SK-N-SH (cell line): ENCODE measurements around the gene PLEKHG1. TPM values are rescaled to one million over a fixed set of nuclear protein-coding genes. Genes with fewer than 3 reads are reported as not detected.

Source experiments
- CTCF ChIA-PET: fragments of 300-600, 350-600 bp; formaldehyde crosslinking; extraction: SDS; loops from one replicate; lab custom pipeline; 2021; lab: Yijun Ruan, JAX
- POLR2A ChIA-PET: fragments of 350-600 bp; sonication (Branson Sonifier 250); formaldehyde crosslinking; extraction: SDS; loops from one replicate; lab custom pipeline; 2020; ENCODE audit warnings: antibody characterized with exemption, inconsistent platforms; lab: Yijun Ruan, JAX
- DNase-seq: peaks from one replicate; pipeline ENCODE4 v3.0.0; 2012
- H2AFZ ChIP-seq: fragments of 200-600 bp; sonication (generic); 2 replicates; pipeline ENCODE4 v1.8.1; 2016; ENCODE audit warnings: antibody characterized with exemption, mild to moderate bottlenecking, low read depth
- H3F3A ChIP-seq: fragments of 200-600 bp; sonication (generic); replicated peaks from 2 replicates; pipeline ENCODE3; 2016; ENCODE audit warnings: antibody characterized with exemption, mild to moderate bottlenecking; ENCODE audit not compliant: insufficient read depth
- H3K27ac ChIP-seq, 2 experiments: fragments of 200-500 bp in 1 of 2; fragments of 200-600 bp in 1 of 2; sonication (Bioruptor generic) in 1 of 2; sonication (generic), shearing (Covaris generic) in 1 of 2; 2 replicates each; pipeline versions ENCODE4 v1.5.1 to v1.6.1; 2014 to 2016; ENCODE audit warnings: low read depth in 2 of 2, inconsistent platforms in 1 of 2, low read length in 1 of 2, mild to moderate bottlenecking in 1 of 2, mixed read lengths in 1 of 2
- H3K27me3 ChIP-seq: fragments of 200-600 bp; sonication (generic), shearing (Covaris generic); 2 replicates; pipeline ENCODE4 v1.6.1; 2016; ENCODE audit warnings: mixed run types; ENCODE audit not compliant: insufficient read depth
- H3K36me3 ChIP-seq, 2 experiments: fragments of 200-500 bp in 1 of 2; fragments of 200-600 bp in 1 of 2; sonication (Bioruptor generic) in 1 of 2; sonication (generic) in 1 of 2; replicated peaks in 1 of 2; 2 replicates each; pipeline versions ENCODE3 to v1.5.1; 2014 to 2016; ENCODE audit warnings: low read length in 1 of 2, mild to moderate bottlenecking in 1 of 2; ENCODE audit not compliant: insufficient read depth in 2 of 2, control insufficient read depth in 1 of 2
- H3K4me1 ChIP-seq, 2 experiments: fragments of 200-500 bp in 1 of 2; fragments of 200-600 bp in 1 of 2; sonication (Bioruptor generic) in 1 of 2; sonication (generic), shearing (Covaris generic) in 1 of 2; 2 replicates each; pipeline versions ENCODE4 v1.5.1 to v1.6.1; 2014 to 2016; ENCODE audit warnings: low read depth in 1 of 2, low read length in 1 of 2, mixed run types in 1 of 2; ENCODE audit not compliant: insufficient read depth in 2 of 2, control insufficient read depth in 1 of 2
- H3K4me2 ChIP-seq: fragments of 200-600 bp; sonication (generic), shearing (Covaris generic); 2 replicates; pipeline ENCODE4 v1.6.1; 2017; ENCODE audit warnings: mixed run types
- H3K4me3 ChIP-seq, 2 experiments: fragments of 200-500 bp in 1 of 2; fragments of 200-600 bp in 1 of 2; sonication (Bioruptor generic) in 1 of 2; sonication (generic), shearing (Covaris generic) in 1 of 2; 2 replicates each; pipeline versions ENCODE4 v1.5.1 to v1.8.1; 2014 to 2016; ENCODE audit warnings: low read depth in 2 of 2, inconsistent platforms in 1 of 2, low read length in 1 of 2, mild to moderate bottlenecking in 1 of 2, mixed read lengths in 1 of 2, moderate library complexity in 1 of 2
- H3K79me2 ChIP-seq: fragments of 200-600 bp; sonication (generic); 2 replicates; pipeline ENCODE4 v1.8.1; 2017; ENCODE audit warnings: mild to moderate bottlenecking; ENCODE audit not compliant: insufficient read depth
- H3K9ac ChIP-seq: fragments of 200-600 bp; sonication (generic); 2 replicates; pipeline ENCODE4 v1.6.1; 2017; ENCODE audit warnings: mixed run types
- H3K9me2 ChIP-seq: fragments of 200-600 bp; sonication (generic); 2 replicates; pipeline ENCODE4 v1.6.1; 2017; ENCODE audit warnings: mixed run types
- H3K9me3 ChIP-seq: fragments of 200-600 bp; sonication (generic); 2 replicates; pipeline ENCODE4 v1.6.1; 2017; ENCODE audit warnings: mixed run types, mild to moderate bottlenecking, moderate library complexity
- H4K20me1 ChIP-seq: fragments of 200-600 bp; sonication (generic); 2 replicates; pipeline ENCODE4 v1.6.1; 2017; ENCODE audit warnings: mild to moderate bottlenecking, mixed run types; ENCODE audit not compliant: insufficient read depth
- CHD2 ChIP-seq: fragments of 150-350 bp; IDR thresholded peaks from 2 replicates; pipeline ENCODE4 v1.6.1; 2018; ENCODE audit warnings: low read length; ENCODE audit not compliant: partially characterized antibody
- EP300 ChIP-seq, 2 experiments: IDR thresholded peaks; 2 replicates each; pipeline versions ENCODE4 v1.4.0 to v1.6.1; 2012; ENCODE audit warnings: borderline replicate concordance in 1 of 2, low read depth in 1 of 2, low read length in 1 of 2
- FOSL2 ChIP-seq: IDR thresholded peaks from 2 replicates; pipeline ENCODE4 v1.4.0; 2012; ENCODE audit warnings: low read depth, mild to moderate bottlenecking, moderate library complexity, borderline replicate concordance
- FOXJ3 ChIP-seq: sonication (generic); formaldehyde crosslinking; IDR thresholded peaks from 2 replicates; pipeline ENCODE4 v1.5.1; 2020; ENCODE audit warnings: mild to moderate bottlenecking, missing genetic modification reagents
- GATA2 ChIP-seq: sonication (generic); formaldehyde crosslinking; IDR thresholded peaks from 2 replicates; pipeline ENCODE4 v1.5.0; 2020; ENCODE audit warnings: mild to moderate bottlenecking, missing genetic modification reagents
- JUND ChIP-seq: IDR thresholded peaks from 2 replicates; pipeline ENCODE4 v1.4.0; 2012
- MAX ChIP-seq: IDR thresholded peaks from 2 replicates; pipeline ENCODE4 v1.4.0; 2012; ENCODE audit warnings: low read depth
- MEF2A ChIP-seq: IDR thresholded peaks from 2 replicates; pipeline ENCODE4 v1.4.0; 2012; ENCODE audit warnings: low read depth, borderline replicate concordance
- MXI1 ChIP-seq: IDR thresholded peaks from 2 replicates; pipeline ENCODE4 v1.6.1; 2012; ENCODE audit warnings: mild to moderate bottlenecking, low read depth, low read length, improper control_type of control experiment
- NRF1 ChIP-seq: IDR thresholded peaks from 2 replicates; pipeline ENCODE4 v1.6.1; 2012; ENCODE audit warnings: low read depth, mild to moderate bottlenecking, low read length
- PBX3 ChIP-seq: IDR thresholded peaks from 2 replicates; pipeline ENCODE4; 2012
- POLR2AphosphoS5 ChIP-seq: IDR thresholded peaks from 2 replicates; pipeline ENCODE4 v1.6.1; 2012; ENCODE audit warnings: low read depth, low read length
- RAD21 ChIP-seq: IDR thresholded peaks from 2 replicates; pipeline ENCODE4 v1.6.1; 2012; ENCODE audit warnings: mild to moderate bottlenecking, low read length
- RCOR1 ChIP-seq: fragments of 150-350 bp; IDR thresholded peaks from 2 replicates; pipeline ENCODE4 v1.6.1; 2017; ENCODE audit warnings: antibody characterized with exemption, low read length
- REST ChIP-seq: IDR thresholded peaks from 2 replicates; pipeline ENCODE4 v1.6.1; 2012; ENCODE audit warnings: mild to moderate bottlenecking, low read depth, low read length, moderate library complexity
- RFX5 ChIP-seq: IDR thresholded peaks from 2 replicates; pipeline ENCODE4 v1.6.1; 2012; ENCODE audit warnings: mild to moderate bottlenecking, improper control_type of control experiment, low read length
- RXRA ChIP-seq: IDR thresholded peaks from 2 replicates; pipeline ENCODE4 v1.4.0; 2012; ENCODE audit warnings: low read depth, mild to moderate bottlenecking, borderline replicate concordance
- SIN3A ChIP-seq: IDR thresholded peaks from 2 replicates; pipeline ENCODE4 v1.6.1; 2012; ENCODE audit warnings: low read depth, mild to moderate bottlenecking, low read length, moderate library complexity, borderline replicate concordance
- SMC3 ChIP-seq: IDR thresholded peaks from 2 replicates; pipeline ENCODE4 v1.6.1; 2012; ENCODE audit warnings: low read depth, low read length, improper control_type of control experiment
- TCF12 ChIP-seq: IDR thresholded peaks from 2 replicates; pipeline ENCODE4 v1.4.0; 2012
- USF2 ChIP-seq: fragments of 150-350 bp; IDR thresholded peaks from 2 replicates; pipeline ENCODE4 v1.6.1; 2017; ENCODE audit warnings: antibody characterized with exemption, low read length, low read depth, borderline replicate concordance
- YY1 ChIP-seq: IDR thresholded peaks from 2 replicates; pipeline ENCODE4 v1.4.0; 2012; ENCODE audit warnings: low read depth, mild to moderate bottlenecking
- WGBS: methylation state at CpG from one replicate; pipeline ENCODE4 v1.1.6; 2017; ENCODE audit warnings: low lambda C conversion rate; 5-methylcytosine and 5-hydroxymethylcytosine counted together
- polyA plus RNA-seq, 3 experiments: library from polyadenylated mRNA; depleted of rRNA; stranded (reverse); fragments of >200 nt; gene quantifications; 2 replicates each; pipeline ENCODE4 v1.2.3, GENCODE V29; 2012

PLEKHG1 gene
- polyA plus RNA-seq, 1 of the 3 experiments (the other 2 are of a cell fraction), result 0.02 TPM

GRCh38 chr6:150592377-150592995, 7.2 kb upstream of the PLEKHG1 start (continued):
- TF ChIP-seq EP300 (IDR thresholded peaks at IDR 0.05; ENCODE audit: borderline replicate concordance in 1 of 2, low read depth in 1 of 2, low read length in 1 of 2) (no peak), GATA2 (no peak), RXRA (no peak), USF2 (no peak), RAD21 (no peak), NRF1 (no peak), FOSL2 (no peak), POLR2AphosphoS5 (no peak), TCF12 (no peak), SIN3A (no peak)

GRCh38 chr6:150593119-150593518, 6.6 kb upstream of the PLEKHG1 start:
- Histone ChIP-seq H3K4me1 (no peaks in the 10 kb centered on the region), H3K4me2 (no peak overlapping the region), H3K4me3 (no peak overlapping the region), H3K36me3 (no peaks in the 10 kb centered on the region), H3K9me3 (no peaks in the 10 kb centered on the region), H3F3A (no peaks in the 10 kb centered on the region), H2AFZ (no peak overlapping the region), H3K9ac (no peak overlapping the region), H3K9me2 (no peaks in the 10 kb centered on the region), H3K27ac (no peak overlapping the region), H3K79me2 (no peaks in the 10 kb centered on the region), H4K20me1 (no peaks in the 10 kb centered on the region), H3K27me3 (peaks cover 3% of the 10 kb centered on the region; the same call in 1 of the 2 replicates)
- ChIA-PET CTCF (no interaction called here), POLR2A (no interaction called here)
- WGBS, result 13% methylated on average over 4 of the region's 4 CpGs
- TF ChIP-seq MAX, result no peak
- TF ChIP-seq EP300 (IDR thresholded peaks at IDR 0.05; ENCODE audit: borderline replicate concordance in 1 of 2, low read depth in 1 of 2, low read length in 1 of 2), result no peak
- no peak for TF ChIP-seq USF2
- TF ChIP-seq REST, result no peak
- no peak for TF ChIP-seq JUND
- TF ChIP-seq FOSL2, result no peak
- no peak for TF ChIP-seq TCF12
- no peak for TF ChIP-seq MXI1
- TF ChIP-seq RCOR1, result no peak
- TF ChIP-seq SMC3, result no peak
- no peak for TF ChIP-seq RFX5
- TF ChIP-seq YY1, result no peak
- no peak for TF ChIP-seq SIN3A
- TF ChIP-seq CHD2, result no peak
- no peak for TF ChIP-seq FOXJ3 (CRISPR knock-in tag)
- no peak for TF ChIP-seq NRF1
- TF ChIP-seq MEF2A, result no peak
- no peak for TF ChIP-seq PBX3
- DNase-seq, result no peak
